Aorta (tissue), 5 donors: ENCODE measurements around the gene ZNF474. TPM values are rescaled to one million over a fixed set of nuclear protein-coding genes. Genes with fewer than 3 reads are reported as not detected.

Experiments
- ATAC-seq: fragments of 200-7000 bp; cut with Tn5 transposase; one replicate; pipeline ENCODE4 v1.9.1; 2022; ENCODE audit warnings: moderate library complexity; ENCODE audit not compliant: low FRiP score
- DNase-seq, 2 donors: peaks; one replicate each; pipeline ENCODE4 v3.0.0-alpha.2; 2020
- H3K27ac ChIP-seq, 2 donors: one replicate each; pipeline ENCODE4 v1.5.1; 2013; ENCODE audit warnings: low read length in 2 of 2, mild to moderate bottlenecking in 2 of 2, moderate library complexity in 2 of 2, control low read depth in 1 of 2, inconsistent platforms in 1 of 2, low read depth in 1 of 2
- H3K27me3 ChIP-seq, 2 donors: one replicate each; pipeline ENCODE4 v1.6.1; 2013; ENCODE audit warnings: control low read depth in 1 of 2, low read length in 1 of 2, mild to moderate bottlenecking in 1 of 2, moderate library complexity in 1 of 2; ENCODE audit not compliant: insufficient read depth in 2 of 2, control insufficient read depth in 1 of 2
- H3K36me3 ChIP-seq, 2 donors: one replicate each; pipeline ENCODE4 v1.6.1; 2013; ENCODE audit warnings: control low read depth in 1 of 2, low read length in 1 of 2, mild to moderate bottlenecking in 1 of 2; ENCODE audit not compliant: insufficient read depth in 2 of 2, control insufficient read depth in 1 of 2
- H3K4me1 ChIP-seq, 2 donors: one replicate each; pipeline ENCODE4 v1.6.1; 2013; ENCODE audit warnings: low read length in 2 of 2, control low read depth in 1 of 2, mild to moderate bottlenecking in 1 of 2, moderate library complexity in 1 of 2; ENCODE audit not compliant: insufficient read depth in 2 of 2, control insufficient read depth in 1 of 2
- H3K4me3 ChIP-seq, 2 donors: one replicate each; pipeline ENCODE4 v1.5.1; 2013; ENCODE audit warnings: low read length in 2 of 2, control low read depth in 1 of 2, mild to moderate bottlenecking in 1 of 2
- H3K9me3 ChIP-seq: one replicate; pipeline ENCODE4 v1.6.1; 2013; ENCODE audit warnings: mild to moderate bottlenecking, low read length; ENCODE audit not compliant: control insufficient read depth
- intact Hi-C, 2 donors: fragments of 100-400 bp; cut with DNase I; formaldehyde crosslinking; loops; one replicate each; pipeline versions ENCODE4 v1.14.2 to v1.15.0; 2022
- polyA plus RNA-seq, 2 donors: library from polyadenylated mRNA; stranded (reverse); fragments of 200-250 nt; gene quantifications; one replicate each; pipeline ENCODE4 v1.2.3, GENCODE V29; 2013
- total RNA-seq, 2 donors: library from RNA; stranded (reverse); fragmentation: NEBNext Ultra II Directional; extraction: Animal tissue kit (Norgen Biotek cat#: 25700); gene quantifications; one replicate each; pipeline ENCODE4 v1.2.1, GENCODE V29; 2021
- donor health status: healthy with polysubstance abuse.
- donor health status: Bipolar disorder and iron deficiency.
- donor health status: DM: no; HTN: no; CAD: no.
- donor health status: DM: no; HTN: no; CAD: no.
- donor health status: DM: yes; HTN: yes; CAD: no.

ZNF474 gene
- total and polyA plus RNA-seq, 4 donors = 0.08 to 0.75 (median 0.52) TPM; not detected in 1

GRCh38 chr5:122202952-122203351 lies 73.6 kb downstream of the ZNF474 start:
- Histone ChIP-seq H3K4me1 (no peaks in the 10 kb centered on the region), H3K27me3 (no peaks in the 10 kb centered on the region), H3K36me3 (no peaks in the 10 kb centered on the region), H3K27ac (no peak overlapping the region), H3K4me3 (no peak overlapping the region), H3K9me3 (no peaks in the 10 kb centered on the region)
- DNase-seq (no peak), ATAC-seq (no peak)
- intact Hi-C loops = no loop called here

Other genes with a start within 250 kb of the ZNF474 start
- gene SRFBP1, start 167.6 kb upstream of the ZNF474 start, total RNA-seq = 10 to 100 TPM; 10.6 to 12.2 TPM
- gene SRFBP1, start 167.6 kb upstream of the ZNF474 start, polyA plus RNA-seq = 1 to 10 TPM; 2.6 to 5.3 TPM
- 100 to 1,000 TPM in 1 of 2 donors, 10 to 100 TPM in 1; 40.9 to 125 TPM for gene LOX, start 51.3 kb upstream of the ZNF474 start, total RNA-seq
- gene LOX, start 51.3 kb upstream of the ZNF474 start, polyA plus RNA-seq = 1 to 10 TPM; 6.6 to 8.6 TPM
- 10 to 100 TPM in 1 of 2 donors, 1 to 10 TPM in 1; 9.7 to 14.7 TPM for gene SNCAIP, start 182.7 kb downstream of the ZNF474 start, total RNA-seq
- 1 to 10 TPM; 3.6 to 8.4 TPM for gene SNCAIP, start 182.7 kb downstream of the ZNF474 start, polyA plus RNA-seq